ENCODE data around the gene UNK.
A peak's percentile ranks its signal among the peaks of the same experiment; 100 is the strongest.

DNA sequence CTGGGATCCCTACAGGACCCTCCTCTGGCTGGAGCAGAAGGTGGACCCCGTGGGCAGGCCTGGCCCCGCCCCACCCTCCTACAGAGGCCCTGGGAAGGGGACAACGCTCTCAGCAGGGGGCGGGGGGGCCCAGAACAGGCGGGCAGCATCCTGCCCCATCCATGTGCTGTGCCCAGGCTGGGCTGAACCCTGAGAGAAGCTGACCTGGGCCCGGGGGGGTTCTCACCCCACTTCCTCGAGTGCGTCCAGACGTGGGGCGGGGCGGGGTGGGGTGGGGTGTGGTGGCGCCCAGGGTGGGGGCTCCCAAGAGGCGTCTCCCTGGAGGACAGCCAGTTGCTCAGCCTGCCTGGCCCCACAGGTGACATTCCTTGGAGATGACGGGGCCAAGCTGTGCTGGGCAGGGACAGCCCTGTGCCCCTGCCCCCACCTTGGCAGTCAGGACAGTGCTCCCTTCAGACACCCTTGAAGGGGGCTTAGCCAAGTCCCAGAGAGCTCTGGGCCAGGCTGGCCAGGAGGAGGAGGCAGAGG, 60.0 kb downstream of the UNK start:
- TF ChIP-seq, protein P1, sequence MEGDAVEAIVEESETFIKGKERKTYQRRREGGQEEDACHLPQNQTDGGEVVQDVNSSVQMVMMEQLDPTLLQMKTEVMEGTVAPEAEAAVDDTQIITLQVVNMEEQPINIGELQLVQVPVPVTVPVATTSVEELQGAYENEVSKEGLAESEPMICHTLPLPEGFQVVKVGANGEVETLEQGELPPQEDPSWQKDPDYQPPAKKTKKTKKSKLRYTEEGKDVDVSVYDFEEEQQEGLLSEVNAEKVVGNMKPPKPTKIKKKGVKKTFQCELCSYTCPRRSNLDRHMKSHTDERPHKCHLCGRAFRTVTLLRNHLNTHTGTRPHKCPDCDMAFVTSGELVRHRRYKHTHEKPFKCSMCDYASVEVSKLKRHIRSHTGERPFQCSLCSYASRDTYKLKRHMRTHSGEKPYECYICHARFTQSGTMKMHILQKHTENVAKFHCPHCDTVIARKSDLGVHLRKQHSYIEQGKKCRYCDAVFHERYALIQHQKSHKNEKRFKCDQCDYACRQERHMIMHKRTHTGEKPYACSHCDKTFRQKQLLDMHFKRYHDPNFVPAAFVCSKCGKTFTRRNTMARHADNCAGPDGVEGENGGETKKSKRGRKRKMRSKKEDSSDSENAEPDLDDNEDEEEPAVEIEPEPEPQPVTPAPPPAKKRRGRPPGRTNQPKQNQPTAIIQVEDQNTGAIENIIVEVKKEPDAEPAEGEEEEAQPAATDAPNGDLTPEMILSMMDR (CRISPR knock-in tag; IDR thresholded peaks at IDR 0.05), result no peak
- TF ChIP-seq ZSCAN22 (CRISPR knock-in tag; IDR thresholded peaks at IDR 0.05) (no peak), MYC (CRISPR knock-in tag; IDR thresholded peaks at IDR 0.05; ENCODE audit: borderline replicate concordance) (no peak), POLR2A (IDR thresholded peaks at IDR 0.05; ENCODE audit: insufficient read depth in 1 of 2, low read depth in 2 of 2, low read length in 2 of 2) (no peak; a peak in 1 of 4 replicates), FOSL1 (CRISPR knock-in tag; IDR thresholded peaks at IDR 0.05; ENCODE audit: borderline replicate concordance) (peak; percentile 48; the same call in 1 of the 2 replicates), EZH2 (conservative IDR thresholded peaks at IDR 0.05; ENCODE audit: low read depth, low read length) (no peak), ZNF687 (CRISPR knock-in tag; IDR thresholded peaks at IDR 0.05) (no peak), TAF1 (CRISPR knock-in tag; IDR thresholded peaks at IDR 0.05) (no peak), ZNF383 (CRISPR knock-in tag; IDR thresholded peaks at IDR 0.05; ENCODE audit: borderline replicate concordance) (no peak), ARID4A (CRISPR knock-in tag; IDR thresholded peaks at IDR 0.05; ENCODE audit: borderline replicate concordance) (no peak), ZFP90 (CRISPR knock-in tag; IDR thresholded peaks at IDR 0.05; ENCODE audit: borderline replicate concordance) (no peak), EP300 (IDR thresholded peaks at IDR 0.05; ENCODE audit: low read depth in 2 of 2, low read length in 2 of 2) (no peak), EP300 (CRISPR knock-in tag; IDR thresholded peaks at IDR 0.05; ENCODE audit: borderline replicate concordance) (0 out of 2 replicates have a peak, but pooled peaks have one; percentile 3)
- TF ChIP-seq, protein P2, sequence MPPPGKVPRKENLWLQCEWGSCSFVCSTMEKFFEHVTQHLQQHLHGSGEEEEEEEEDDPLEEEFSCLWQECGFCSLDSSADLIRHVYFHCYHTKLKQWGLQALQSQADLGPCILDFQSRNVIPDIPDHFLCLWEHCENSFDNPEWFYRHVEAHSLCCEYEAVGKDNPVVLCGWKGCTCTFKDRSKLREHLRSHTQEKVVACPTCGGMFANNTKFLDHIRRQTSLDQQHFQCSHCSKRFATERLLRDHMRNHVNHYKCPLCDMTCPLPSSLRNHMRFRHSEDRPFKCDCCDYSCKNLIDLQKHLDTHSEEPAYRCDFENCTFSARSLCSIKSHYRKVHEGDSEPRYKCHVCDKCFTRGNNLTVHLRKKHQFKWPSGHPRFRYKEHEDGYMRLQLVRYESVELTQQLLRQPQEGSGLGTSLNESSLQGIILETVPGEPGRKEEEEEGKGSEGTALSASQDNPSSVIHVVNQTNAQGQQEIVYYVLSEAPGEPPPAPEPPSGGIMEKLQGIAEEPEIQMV (CRISPR knock-in tag; IDR thresholded peaks at IDR 0.05; ENCODE audit: low read depth), result no peak; the same call in 1 of the 2 replicates
- TF ChIP-seq, protein P3, sequence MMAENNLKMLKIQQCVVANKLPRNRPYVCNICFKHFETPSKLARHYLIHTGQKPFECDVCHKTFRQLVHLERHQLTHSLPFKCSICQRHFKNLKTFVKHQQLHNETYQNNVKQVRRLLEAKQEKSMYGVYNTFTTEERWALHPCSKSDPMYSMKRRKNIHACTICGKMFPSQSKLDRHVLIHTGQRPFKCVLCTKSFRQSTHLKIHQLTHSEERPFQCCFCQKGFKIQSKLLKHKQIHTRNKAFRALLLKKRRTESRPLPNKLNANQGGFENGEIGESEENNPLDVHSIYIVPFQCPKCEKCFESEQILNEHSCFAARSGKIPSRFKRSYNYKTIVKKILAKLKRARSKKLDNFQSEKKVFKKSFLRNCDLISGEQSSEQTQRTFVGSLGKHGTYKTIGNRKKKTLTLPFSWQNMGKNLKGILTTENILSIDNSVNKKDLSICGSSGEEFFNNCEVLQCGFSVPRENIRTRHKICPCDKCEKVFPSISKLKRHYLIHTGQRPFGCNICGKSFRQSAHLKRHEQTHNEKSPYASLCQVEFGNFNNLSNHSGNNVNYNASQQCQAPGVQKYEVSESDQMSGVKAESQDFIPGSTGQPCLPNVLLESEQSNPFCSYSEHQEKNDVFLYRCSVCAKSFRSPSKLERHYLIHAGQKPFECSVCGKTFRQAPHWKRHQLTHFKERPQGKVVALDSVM (CRISPR knock-in tag; IDR thresholded peaks at IDR 0.05), result no peak

Data from HepG2 (cell line).